Mammary epithelial cell (primary cell): Measurements from ENCODE around the gene IL18RAP.

Experiments used
- CTCF ChIP-seq, 2 donors: IDR thresholded peaks in 1 of 2; conservative IDR thresholded peaks in 1 of 2; 2 replicates each; pipeline ENCODE4 v1.5.1; 2011 to 2012; ENCODE audit warnings: inconsistent platforms in 2 of 2, low read length in 2 of 2, mild to moderate bottlenecking in 2 of 2, control low read depth in 1 of 2, low read depth in 1 of 2; ENCODE audit not compliant: insufficient read depth in 1 of 2; ENCODE audit errors: extremely low read depth in 1 of 2
- EZH2 ChIP-seq: IDR thresholded peaks from 2 replicates; pipeline ENCODE4 v1.6.1; 2012; ENCODE audit warnings: low read length, inconsistent platforms, borderline replicate concordance

GRCh38 chr2:102392096-102392495 is 30.9 kb upstream of the IL18RAP start:
- no peak for TF ChIP-seq CTCF (conservative IDR thresholded peaks at IDR 0.05 in 1 of 2, IDR thresholded peaks at IDR 0.05 in 1 of 2; ENCODE audit: extremely low read depth in 1 of 2, insufficient read depth in 1 of 2, low read depth in 1 of 2, low read length in 2 of 2)
- TF ChIP-seq EZH2: no peak
